GM18951 (cell line): ENCODE results near the gene BBS4.

ENCODE experiments used
- POLR2A ChIP-seq: IDR thresholded peaks from 4 replicates; pipeline ENCODE4 v1.6.1; 2011; ENCODE audit warnings: mild to moderate bottlenecking; ENCODE audit not compliant: insufficient read length, insufficient read depth; ENCODE audit errors: extremely low read depth
- in situ Hi-C: fragments of 300-500 bp; cut with MboI; formaldehyde crosslinking; loops from one replicate; pipeline ENCODE4 v1.12.0; 2022; ENCODE audit warnings: low sequenced_read_pairs, mixed read lengths, inconsistent platforms; ENCODE audit not compliant: unreplicated experiment

BBS4 gene

GRCh38 chr15:72764656-72765055 lies 78.6 kb downstream of the BBS4 start:
- in situ Hi-C loops = no loop called here
- no peak for TF ChIP-seq POLR2A

DNA sequence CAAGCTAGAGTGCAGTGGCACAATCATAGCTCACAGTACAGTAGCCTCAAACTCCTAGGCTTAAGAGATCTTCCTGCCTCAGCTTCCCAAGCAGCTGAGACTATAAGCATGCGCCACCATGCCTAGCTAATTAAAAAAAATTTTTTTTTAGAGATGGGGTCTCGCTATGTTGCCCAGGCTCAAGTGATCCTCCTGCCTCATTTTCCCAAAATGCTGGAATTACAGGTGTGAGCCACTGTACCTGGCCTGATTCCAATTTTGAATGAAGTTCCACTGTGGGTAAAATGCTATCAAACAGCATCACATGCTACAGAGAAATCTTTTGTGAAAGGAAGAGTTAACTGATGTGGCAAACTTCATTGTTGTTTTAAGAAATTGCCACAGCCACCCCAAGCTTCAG lies 80.0 kb downstream of the BBS4 start:
- in situ Hi-C loops = no loop called here
- TF ChIP-seq POLR2A = no peak

DNA sequence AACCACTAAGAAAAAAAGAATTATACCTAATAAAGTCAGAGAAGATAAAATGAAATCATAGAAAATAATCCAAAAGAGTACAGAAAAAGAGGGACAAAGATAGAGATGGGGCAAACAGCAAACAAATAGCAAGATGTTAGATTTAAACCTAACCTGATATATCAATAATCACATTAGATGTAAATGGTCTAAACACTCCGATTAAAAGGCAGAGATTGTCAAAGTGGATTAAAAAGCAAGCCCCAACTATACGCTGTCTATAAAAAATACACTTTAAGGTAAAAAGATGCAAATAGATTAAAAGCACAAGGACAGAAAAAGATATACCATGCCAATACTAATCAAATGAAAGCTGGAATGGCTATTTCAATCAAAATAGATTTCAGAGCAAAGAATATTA lies 80.8 kb downstream of the BBS4 start:
- in situ Hi-C loops = no loop called here
- TF ChIP-seq POLR2A = no peak

DNA sequence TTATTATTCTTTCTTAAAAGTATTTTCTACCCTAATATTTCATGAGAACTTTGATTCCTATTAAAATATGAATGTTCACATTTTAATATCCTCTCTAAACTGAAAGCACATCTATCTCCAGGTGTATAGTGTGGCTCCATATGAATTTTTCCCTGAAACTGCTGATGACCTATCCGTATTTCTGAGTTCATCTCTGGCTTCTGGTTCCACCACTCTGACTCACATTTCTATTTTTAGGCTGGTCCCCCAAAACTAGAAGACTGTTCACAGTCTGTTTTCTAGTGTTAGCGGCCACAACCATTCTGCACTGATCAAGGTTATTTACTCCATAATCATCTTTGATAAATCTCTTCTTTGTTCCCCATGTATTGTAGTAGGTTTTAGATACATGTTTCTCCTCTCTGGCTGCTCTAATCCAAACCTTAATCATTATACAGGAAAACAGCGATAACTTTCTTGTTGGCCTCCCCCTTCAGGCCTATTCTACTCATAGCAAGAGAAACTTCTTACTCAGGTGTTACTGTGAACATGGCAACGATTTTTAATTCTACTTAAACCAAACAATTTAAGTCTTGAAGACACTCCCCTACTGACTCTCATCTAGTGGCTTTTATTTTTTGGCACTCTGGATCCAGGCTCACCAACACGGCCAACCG lies 84.8 kb downstream of the BBS4 start:
- no peak for TF ChIP-seq POLR2A
- in situ Hi-C loops = no loop called here

GRCh38 chr15:72771329-72771725 lies 85.3 kb downstream of the BBS4 start:
- in situ Hi-C loops = no loop called here
- no peak for TF ChIP-seq POLR2A

DNA sequence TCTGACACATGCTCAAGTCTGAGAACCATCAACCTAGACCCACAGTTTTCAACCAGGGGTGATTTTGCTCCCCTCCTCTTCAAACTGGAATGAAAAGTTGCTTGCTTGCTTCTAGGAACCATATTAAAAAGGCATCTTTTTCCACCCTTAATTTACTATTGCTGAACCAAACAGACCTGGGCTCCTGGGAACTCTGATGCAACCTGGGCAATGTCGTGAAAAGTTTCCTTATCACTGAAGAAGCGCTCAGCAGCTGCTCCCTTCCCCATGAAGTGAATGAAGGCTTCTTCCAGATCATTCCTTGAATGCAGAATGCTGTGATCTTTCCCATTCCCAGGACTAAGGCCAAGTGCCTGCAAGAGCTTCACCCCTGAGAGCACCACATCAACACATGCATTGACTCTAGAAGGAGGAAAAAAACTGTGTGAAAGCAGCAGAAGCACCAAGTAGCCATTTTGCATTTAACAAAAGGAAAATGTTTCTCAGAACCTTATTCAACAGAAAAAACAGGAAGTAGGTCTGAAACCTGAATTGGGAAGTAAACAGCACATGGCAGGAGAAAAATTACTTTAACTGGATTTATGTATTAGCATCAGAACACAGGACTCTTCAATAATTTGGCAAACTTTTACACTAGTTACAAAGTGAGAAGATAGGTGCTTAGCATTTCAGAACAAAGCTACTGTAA lies 88.8 kb downstream of the BBS4 start:
- no peak for TF ChIP-seq POLR2A
- in situ Hi-C loops = no loop called here

DNA sequence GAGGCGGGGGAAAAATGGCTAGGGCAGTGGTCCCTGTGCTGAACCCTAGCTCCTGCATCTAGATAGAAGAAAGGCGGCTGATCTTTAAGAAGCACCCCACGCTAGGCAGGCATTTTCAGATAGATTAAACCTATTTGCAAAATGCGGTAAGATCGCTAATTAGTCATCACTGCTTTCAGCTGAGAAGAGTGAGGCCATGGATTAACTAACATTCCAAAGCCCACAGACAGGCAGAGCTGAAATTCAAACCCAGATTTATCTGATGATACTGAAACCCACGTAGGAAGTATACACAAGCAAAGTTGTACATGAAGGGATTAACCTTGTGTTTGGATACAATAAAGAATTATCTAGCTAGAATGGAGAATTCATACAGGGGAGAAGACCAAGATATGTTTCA lies 92.8 kb downstream of the BBS4 start:
- TF ChIP-seq POLR2A = no peak
- in situ Hi-C loops = no loop called here

- in situ Hi-C loops = loop anchor here (10.0 kb wide), 1 partner anchor 273 kb away; the partner anchor contains the start of gene NEO1
- TF ChIP-seq POLR2A = no peak
Observed at GRCh38 chr15:72781631-72782030, 95.6 kb downstream of the BBS4 start.

GRCh38 chr15:72782274-72783003 lies 96.4 kb downstream of the BBS4 start:
- in situ Hi-C loops = loop anchor here (10.0 kb wide), 1 partner anchor 272 kb away; the partner anchor contains the start of gene NEO1

DNA sequence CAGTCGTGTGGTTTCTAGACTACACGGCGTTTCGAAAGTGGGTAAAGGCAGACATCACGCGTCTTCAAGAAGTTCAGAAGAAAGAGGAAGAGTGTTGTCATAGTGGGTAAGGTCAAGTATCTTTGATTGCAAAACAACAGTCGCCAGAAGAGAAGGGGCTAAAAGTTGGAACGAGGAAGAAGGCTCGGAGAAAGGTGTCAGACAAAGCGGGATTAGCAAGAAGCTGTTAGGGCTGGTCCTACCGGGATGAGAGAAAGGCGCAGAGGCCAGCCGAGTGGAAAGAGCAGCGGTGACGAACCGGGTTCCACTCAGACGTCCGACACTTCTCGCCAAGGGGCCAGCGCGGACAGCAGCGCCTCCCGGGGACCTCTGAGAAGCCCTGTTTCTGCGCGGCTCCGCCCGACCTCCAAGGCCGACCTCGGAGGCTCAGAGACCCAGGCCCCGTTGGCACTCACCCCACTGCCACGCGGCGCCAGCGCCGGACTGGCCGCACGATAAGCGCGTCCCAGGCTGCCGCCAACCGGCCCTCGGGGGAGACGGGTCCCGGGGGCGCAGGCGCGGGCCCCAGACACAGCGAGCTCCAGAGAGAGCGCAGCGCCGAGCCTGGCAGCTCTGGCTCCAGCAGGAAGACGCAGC lies 97.1 kb downstream of the BBS4 start:
- TF ChIP-seq POLR2A = no peak
- in situ Hi-C loops = loop anchor here (10.0 kb wide), 1 partner anchor 272 kb away; the partner anchor contains the start of gene NEO1

More at GRCh38 chr15:72782274-72783003, 96.4 kb downstream of the BBS4 start:
- TF ChIP-seq POLR2A = no peak

GRCh38 chr15:72783640-72784455 lies 97.8 kb downstream of the BBS4 start, which contains the start of gene ADPGK:
Gene ADPGK, minus strand, starts transcription at chr15:72783758. Its CDS starts 67 bp downstream, at chr15:72783691.
- in situ Hi-C loops = loop anchor here (10.0 kb wide), 1 partner anchor 271 kb away; the partner anchor contains the start of gene NEO1
- TF ChIP-seq POLR2A = peak; percentile 94

GRCh38 chr15:72784456-72784876 lies 98.5 kb downstream of the BBS4 start:
- in situ Hi-C loops = loop anchor here (10.0 kb wide), 1 partner anchor 270 kb away; the partner anchor contains the start of gene NEO1
- TF ChIP-seq POLR2A = no peak
